Astrocyte (in vitro differentiated cells and primary cell): ENCODE data around the gene FBXL12. TPM values are rescaled to one million over a fixed set of nuclear protein-coding genes. Genes with fewer than 3 reads are reported as not detected.

Experiments used
- DNase-seq: peaks from one replicate; pipeline ENCODE4 v3.0.0-alpha.2; 2010; ENCODE audit warnings: low read depth
- FAIRE-seq: peaks from 2 replicates; lab custom pipeline; 2011; peaks lifted over from hg19 to GRCh38; lab: Jason Lieb, UNC
- H2AFZ ChIP-seq: 2 replicates; pipeline ENCODE4 v1.6.0; 2012; ENCODE audit warnings: low read depth, low read length, inconsistent platforms
- H3K27ac ChIP-seq: 2 replicates; pipeline ENCODE4 v1.5.1; 2011; ENCODE audit warnings: low read depth, low read length, inconsistent platforms
- H3K27me3 ChIP-seq: 2 replicates; pipeline ENCODE4 v1.6.0; 2011; ENCODE audit warnings: low read length, inconsistent platforms; ENCODE audit not compliant: insufficient read depth
- H3K36me3 ChIP-seq: 2 replicates; pipeline ENCODE4 v1.5.1; 2011; ENCODE audit warnings: low read length, inconsistent platforms; ENCODE audit not compliant: insufficient read depth
- H3K4me1 ChIP-seq: 2 replicates; pipeline ENCODE4 v1.5.1; 2011; ENCODE audit warnings: low read length, inconsistent platforms; ENCODE audit not compliant: insufficient read depth
- H3K4me2 ChIP-seq: 2 replicates; pipeline ENCODE4 v1.6.0; 2012; ENCODE audit warnings: low read length, inconsistent platforms
- H3K4me3 ChIP-seq: 2 replicates; pipeline ENCODE4 v1.5.1; 2011; ENCODE audit warnings: low read depth, mild to moderate bottlenecking, low read length, inconsistent platforms; ENCODE audit not compliant: insufficient read depth
- H3K79me2 ChIP-seq: 2 replicates; pipeline ENCODE4 v1.6.0; 2012; ENCODE audit warnings: mild to moderate bottlenecking, low read length, inconsistent platforms; ENCODE audit not compliant: insufficient read depth
- H3K9ac ChIP-seq: 2 replicates; pipeline ENCODE4 v1.6.0; 2012; ENCODE audit warnings: mild to moderate bottlenecking, low read length, inconsistent platforms
- H3K9me3 ChIP-seq: 2 replicates; pipeline ENCODE4 v1.5.1; 2012; ENCODE audit warnings: low read depth, mild to moderate bottlenecking, low read length, inconsistent platforms; ENCODE audit not compliant: insufficient read depth
- H4K20me1 ChIP-seq: 2 replicates; pipeline ENCODE4 v1.6.0; 2012; ENCODE audit warnings: low read length, inconsistent platforms; ENCODE audit not compliant: insufficient read depth
- H3K27ac Mint-ChIP-seq: one replicate; pipeline ENCODE4 v1.8.0; 2021; ENCODE audit warnings: mild to moderate bottlenecking, mixed read lengths; ENCODE audit not compliant: unreplicated experiment
- H3K27me3 Mint-ChIP-seq: one replicate; pipeline ENCODE4 v1.8.0; 2021; ENCODE audit warnings: low read depth, mixed read lengths; ENCODE audit not compliant: unreplicated experiment
- H3K36me3 Mint-ChIP-seq: one replicate; pipeline ENCODE4 v1.8.0; 2021; ENCODE audit warnings: low read depth, mixed read lengths; ENCODE audit not compliant: unreplicated experiment
- H3K4me1 Mint-ChIP-seq: one replicate; pipeline ENCODE4 v1.8.0; 2021; ENCODE audit warnings: low read depth, mixed read lengths; ENCODE audit not compliant: unreplicated experiment
- H3K4me3 Mint-ChIP-seq: one replicate; pipeline ENCODE4 v1.8.0; 2021; ENCODE audit warnings: mild to moderate bottlenecking, moderate library complexity, mixed read lengths; ENCODE audit not compliant: unreplicated experiment
- H3K9me3 Mint-ChIP-seq: one replicate; pipeline ENCODE4 v1.8.0; 2021; ENCODE audit warnings: mild to moderate bottlenecking, mixed read lengths; ENCODE audit not compliant: unreplicated experiment
- CTCF ChIP-seq: IDR thresholded peaks from 2 replicates; pipeline ENCODE4 v1.5.1; 2011; ENCODE audit warnings: low read depth, mild to moderate bottlenecking, inconsistent platforms, low read length, moderate library complexity; ENCODE audit not compliant: insufficient read depth
- EZH2 ChIP-seq: IDR thresholded peaks from 2 replicates; pipeline ENCODE4 v1.6.1; 2012; ENCODE audit warnings: mild to moderate bottlenecking, low read length, inconsistent platforms; ENCODE audit not compliant: insufficient read depth
- total RNA-seq: library from RNA; stranded (reverse); gene quantifications from 2 replicates; pipeline ENCODE4 v1.2.1, GENCODE V29; 2021

FBXL12 gene
- total RNA-seq, 1 donor from 2014 or later, result 54.2 TPM

DNA sequence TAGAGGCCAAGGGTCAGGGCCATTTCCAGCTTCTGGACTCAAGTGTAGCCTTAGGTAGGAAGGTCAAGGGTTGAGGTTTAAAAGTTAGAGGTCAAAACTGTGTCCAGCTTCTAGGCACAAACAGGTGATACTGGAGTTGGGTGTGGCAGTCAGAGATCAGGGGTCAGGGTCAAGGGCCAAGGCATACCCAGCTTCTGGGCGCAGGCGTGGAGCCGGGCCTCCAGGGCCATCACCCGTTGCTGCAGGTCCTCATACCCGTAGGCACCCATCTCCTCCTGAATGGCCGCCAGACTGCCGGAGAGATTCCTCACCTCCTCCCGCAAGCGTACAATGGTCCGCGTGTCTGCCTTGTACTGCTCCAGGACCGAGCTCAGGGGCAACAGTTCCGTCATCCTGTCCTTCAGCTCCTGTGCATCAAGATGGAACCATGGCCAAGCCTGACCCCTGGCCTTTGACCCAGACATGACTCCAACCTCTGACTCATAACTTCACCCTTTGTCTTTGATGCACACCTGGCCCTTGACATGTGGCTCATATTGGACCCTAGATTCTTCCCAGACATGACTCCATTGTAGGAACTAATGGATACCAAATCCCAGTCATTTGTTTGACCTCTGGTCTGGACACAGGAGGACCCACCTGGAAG is 38.3 kb upstream of the FBXL12 start:
- Histone ChIP-seq H3K27me3 (no peaks in the 10 kb centered on the region), H3K27ac (no peak overlapping the region), H4K20me1 (no peaks in the 10 kb centered on the region), H3K9ac (no peak overlapping the region), H3K4me2 (no peak overlapping the region), H3K4me1 (peaks cover 6% of the 10 kb centered on the region), H3K36me3 (no peaks in the 10 kb centered on the region), H3K4me3 (no peak overlapping the region), H3K79me2 (no peaks in the 10 kb centered on the region), H3K9me3 (no peaks in the 10 kb centered on the region), H2AFZ (no peak overlapping the region)
- Mint-ChIP-seq H3K27ac (no peak overlapping the region), H3K36me3 (peaks cover 33% of the 10 kb centered on the region), H3K9me3 (peaks cover 6% of the 10 kb centered on the region), H3K4me1 (peaks cover 18% of the 10 kb centered on the region), H3K4me3 (no peak overlapping the region), H3K27me3 (no peaks in the 10 kb centered on the region)
- TF ChIP-seq CTCF (no peak), EZH2 (no peak)
- DNase-seq (no peak), FAIRE-seq (no peak)

DNA sequence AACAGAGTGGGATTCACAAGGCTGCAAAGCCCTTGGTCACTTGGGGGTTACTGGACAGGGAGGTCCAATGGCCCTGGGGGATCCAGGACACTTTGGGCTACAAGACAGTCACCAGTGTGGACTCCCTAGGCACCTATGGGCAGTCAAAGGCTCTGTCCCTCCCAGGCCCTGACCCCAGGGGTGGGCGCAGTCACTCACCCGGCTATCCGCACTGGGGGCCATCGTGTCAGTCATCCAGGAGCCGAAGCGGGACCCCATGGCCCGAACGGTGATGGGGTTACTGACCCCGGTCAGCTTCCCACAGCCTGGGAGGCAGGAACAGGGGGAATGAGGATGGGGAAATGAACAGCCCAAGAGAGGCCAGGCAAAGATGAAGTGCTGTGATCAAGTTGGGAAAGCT is 37.7 kb upstream of the FBXL12 start:
- Mint-ChIP-seq H3K27ac (no peak overlapping the region), H3K4me1 (peaks cover 20% of the 10 kb centered on the region), H3K4me3 (no peak overlapping the region), H3K9me3 (peaks cover 6% of the 10 kb centered on the region), H3K36me3 (peaks cover 31% of the 10 kb centered on the region), H3K27me3 (no peaks in the 10 kb centered on the region)
- peaks cover 6% of the 10 kb centered on the region for H3K4me1 ChIP-seq
- TF ChIP-seq EZH2 (no peak), CTCF (no peak)
- H3K36me3 ChIP-seq, result no peaks in the 10 kb centered on the region
- FAIRE-seq (no peak), DNase-seq (no peak)
- H3K9ac ChIP-seq, result no peak overlapping the region
- no peaks in the 10 kb centered on the region for H3K79me2 ChIP-seq
- no peaks in the 10 kb centered on the region for H3K9me3 ChIP-seq
- H3K4me2 ChIP-seq, result no peak overlapping the region
- H3K27ac ChIP-seq, result no peak overlapping the region
- H3K4me3 ChIP-seq, result no peak overlapping the region
- H2AFZ ChIP-seq, result no peak overlapping the region
- H3K27me3 ChIP-seq, result no peaks in the 10 kb centered on the region
- no peaks in the 10 kb centered on the region for H4K20me1 ChIP-seq

DNA sequence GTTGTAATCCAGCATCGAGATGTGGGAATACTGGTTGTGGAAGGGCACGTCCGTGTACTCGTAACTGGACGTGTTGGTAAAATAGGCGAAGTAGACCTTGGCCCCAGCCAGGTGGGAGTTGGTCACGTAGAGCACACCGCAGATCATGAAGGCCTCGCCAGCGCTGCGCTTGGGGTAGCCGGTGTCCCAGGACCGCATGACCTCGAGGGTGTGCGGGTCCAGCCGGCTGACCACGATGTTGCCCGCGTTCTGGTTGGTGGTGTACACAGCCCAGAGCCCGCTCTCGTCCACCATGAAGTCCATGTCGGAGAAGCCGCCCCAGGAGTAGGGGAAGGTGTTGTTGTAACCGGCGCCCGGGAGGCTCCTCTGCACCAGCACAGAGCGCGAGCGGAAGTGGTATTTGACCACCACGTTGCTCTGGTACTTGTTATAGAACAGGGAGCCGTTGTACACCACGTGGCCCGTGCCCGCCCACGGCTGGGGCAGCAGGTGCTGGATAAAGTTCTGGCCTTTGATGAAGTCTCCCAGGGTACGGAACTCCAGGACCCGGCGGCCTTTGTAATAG is 35.5 kb upstream of the FBXL12 start:
- Histone ChIP-seq H3K9me3 (no peaks in the 10 kb centered on the region), H3K4me2 (no peak overlapping the region), H3K9ac (no peak overlapping the region), H3K4me3 (no peak overlapping the region), H3K4me1 (peaks cover 6% of the 10 kb centered on the region), H3K27me3 (no peaks in the 10 kb centered on the region), H3K27ac (no peak overlapping the region), H4K20me1 (peaks cover 5% of the 10 kb centered on the region), H2AFZ (no peak overlapping the region), H3K79me2 (no peaks in the 10 kb centered on the region), H3K36me3 (no peaks in the 10 kb centered on the region)
- H3K9me3 Mint-ChIP-seq, result peaks cover 6% of the 10 kb centered on the region
- H3K27me3 Mint-ChIP-seq, result no peaks in the 10 kb centered on the region
- TF ChIP-seq CTCF (no peak), EZH2 (no peak)
- no peak overlapping the region for H3K4me3 Mint-ChIP-seq
- H3K36me3 Mint-ChIP-seq, result peaks cover 30% of the 10 kb centered on the region
- DNase-seq (no peak), FAIRE-seq (no peak)
- H3K27ac Mint-ChIP-seq, result peak overlapping the region; percentile 26
- peaks cover 32% of the 10 kb centered on the region for H3K4me1 Mint-ChIP-seq
